ENCODE measurements around the gene DHRS7B. TPM values are rescaled to one million over a fixed set of nuclear protein-coding genes. Genes with fewer than 3 reads are reported as not detected.
"Not testable (repeated sequence)": the region's sequence is repeated elsewhere in the genome, so short reads cannot be mapped to it uniquely, and the experiment has no call there.

DHRS7B gene
- polyA plus RNA-seq, 1 donor from 2014 or later: 35.8 TPM

DNA sequence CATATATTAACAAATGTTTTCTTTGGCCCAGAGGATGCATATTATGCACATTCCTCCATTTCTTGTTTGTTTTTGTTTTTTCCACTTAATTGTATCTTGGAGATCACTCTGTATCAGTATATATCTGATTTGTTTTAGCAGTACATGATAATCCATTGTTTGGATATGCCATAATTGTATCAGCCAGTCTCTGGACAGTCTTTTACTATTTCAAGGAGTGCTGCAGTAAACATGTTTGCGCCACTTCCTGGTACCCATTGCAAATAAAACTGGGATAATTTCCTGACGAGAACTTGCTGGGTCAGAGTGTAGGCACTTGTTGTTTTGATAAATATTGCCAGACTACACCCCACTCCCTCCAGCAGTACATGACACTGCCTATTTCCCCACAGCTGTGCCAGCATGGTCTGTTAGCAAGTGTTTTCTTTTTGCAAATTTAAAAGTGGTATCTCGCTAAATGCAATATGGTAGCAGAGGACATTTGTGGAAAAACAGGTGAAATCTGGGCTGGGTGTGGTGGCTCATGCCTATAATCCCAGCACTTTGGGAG, 92.1 kb downstream of the DHRS7B start:
- Histone ChIP-seq H3K27me3 (ENCODE audit: insufficient read depth, low read depth, low read length) (no peaks in the 10 kb centered on the region), H2AFZ (ENCODE audit: low read depth, low read length) (no peak overlapping the region), H3K79me2 (replicated peaks; ENCODE audit: insufficient read depth, low read length) (no peaks in the 10 kb centered on the region), H3K9ac (ENCODE audit: low read length) (no peak overlapping the region), H3K9me3 (ENCODE audit: low read length) (peaks cover 6% of the 10 kb centered on the region), H4K20me1 (ENCODE audit: insufficient read depth) (no peaks in the 10 kb centered on the region), H3F3A (ENCODE audit: insufficient read depth, low read length, poor library complexity, severe bottlenecking) (no peaks in the 10 kb centered on the region), H3K4me3 (ENCODE audit: low read length) (no peak overlapping the region), H3K36me3 (ENCODE audit: insufficient read depth, low read length) (no peaks in the 10 kb centered on the region), H3K9me2 (ENCODE audit: insufficient read depth, low read length) (no peaks in the 10 kb centered on the region), H3K27ac (ENCODE audit: low read length) (no peak overlapping the region), H3K4me2 (ENCODE audit: low read length) (no peak overlapping the region)
- TF ChIP-seq EZH2 (IDR thresholded peaks at IDR 0.05; ENCODE audit: borderline replicate concordance, insufficient read depth, low read length, poor library complexity, severe bottlenecking) (no peak), MXI1 (conservative IDR thresholded peaks at IDR 0.05; ENCODE audit: poor library complexity, severe bottlenecking) (no peak), SMC3 (conservative IDR thresholded peaks at IDR 0.05; ENCODE audit: poor library complexity) (no peak)

DNA sequence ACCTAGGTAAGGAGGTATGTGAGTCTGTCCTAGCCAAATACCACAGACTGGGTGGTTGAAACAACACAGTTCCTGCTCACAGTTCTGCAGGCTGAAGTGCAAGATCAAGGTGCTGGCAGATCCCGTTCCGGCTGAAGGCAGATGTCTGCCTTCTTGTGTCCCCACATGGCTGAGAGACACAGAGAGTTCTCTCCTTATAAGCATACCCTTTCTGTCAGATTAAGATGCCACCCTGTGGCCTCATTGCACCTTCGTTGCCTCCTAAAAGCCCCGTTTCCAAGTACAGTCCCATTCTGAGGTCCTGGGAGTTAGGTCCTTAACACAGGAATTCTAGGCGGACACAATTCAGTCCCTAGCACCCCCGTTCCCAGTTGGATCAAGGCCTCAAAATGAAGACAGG, 96.3 kb downstream of the DHRS7B start:
- H3K9ac ChIP-seq (ENCODE audit: low read length): no peak overlapping the region
- no peak overlapping the region for H3K27ac ChIP-seq (ENCODE audit: low read length)
- no peak overlapping the region for H3K4me2 ChIP-seq (ENCODE audit: low read length)
- H3K9me2 ChIP-seq (ENCODE audit: insufficient read depth, low read length): no peaks in the 10 kb centered on the region
- peaks cover 6% of the 10 kb centered on the region for H3K9me3 ChIP-seq (ENCODE audit: low read length)
- no peak overlapping the region for H2AFZ ChIP-seq (ENCODE audit: low read depth, low read length)
- TF ChIP-seq, protein P1, sequence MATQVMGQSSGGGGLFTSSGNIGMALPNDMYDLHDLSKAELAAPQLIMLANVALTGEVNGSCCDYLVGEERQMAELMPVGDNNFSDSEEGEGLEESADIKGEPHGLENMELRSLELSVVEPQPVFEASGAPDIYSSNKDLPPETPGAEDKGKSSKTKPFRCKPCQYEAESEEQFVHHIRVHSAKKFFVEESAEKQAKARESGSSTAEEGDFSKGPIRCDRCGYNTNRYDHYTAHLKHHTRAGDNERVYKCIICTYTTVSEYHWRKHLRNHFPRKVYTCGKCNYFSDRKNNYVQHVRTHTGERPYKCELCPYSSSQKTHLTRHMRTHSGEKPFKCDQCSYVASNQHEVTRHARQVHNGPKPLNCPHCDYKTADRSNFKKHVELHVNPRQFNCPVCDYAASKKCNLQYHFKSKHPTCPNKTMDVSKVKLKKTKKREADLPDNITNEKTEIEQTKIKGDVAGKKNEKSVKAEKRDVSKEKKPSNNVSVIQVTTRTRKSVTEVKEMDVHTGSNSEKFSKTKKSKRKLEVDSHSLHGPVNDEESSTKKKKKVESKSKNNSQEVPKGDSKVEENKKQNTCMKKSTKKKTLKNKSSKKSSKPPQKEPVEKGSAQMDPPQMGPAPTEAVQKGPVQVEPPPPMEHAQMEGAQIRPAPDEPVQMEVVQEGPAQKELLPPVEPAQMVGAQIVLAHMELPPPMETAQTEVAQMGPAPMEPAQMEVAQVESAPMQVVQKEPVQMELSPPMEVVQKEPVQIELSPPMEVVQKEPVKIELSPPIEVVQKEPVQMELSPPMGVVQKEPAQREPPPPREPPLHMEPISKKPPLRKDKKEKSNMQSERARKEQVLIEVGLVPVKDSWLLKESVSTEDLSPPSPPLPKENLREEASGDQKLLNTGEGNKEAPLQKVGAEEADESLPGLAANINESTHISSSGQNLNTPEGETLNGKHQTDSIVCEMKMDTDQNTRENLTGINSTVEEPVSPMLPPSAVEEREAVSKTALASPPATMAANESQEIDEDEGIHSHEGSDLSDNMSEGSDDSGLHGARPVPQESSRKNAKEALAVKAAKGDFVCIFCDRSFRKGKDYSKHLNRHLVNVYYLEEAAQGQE (IDR thresholded peaks at IDR 0.05; ENCODE audit: borderline replicate concordance): no peak
- TF ChIP-seq MXI1 (conservative IDR thresholded peaks at IDR 0.05; ENCODE audit: poor library complexity, severe bottlenecking) (no peak), EP300 (conservative IDR thresholded peaks at IDR 0.05; ENCODE audit: poor library complexity, severe bottlenecking) (no peak), POLR2AphosphoS5 (IDR thresholded peaks at IDR 0.05) (no peak), CTCF (IDR thresholded peaks at IDR 0.05; ENCODE audit: poor library complexity, severe bottlenecking) (no peak), EZH2 (IDR thresholded peaks at IDR 0.05; ENCODE audit: borderline replicate concordance, insufficient read depth, low read length, poor library complexity, severe bottlenecking) (no peak), RAD21 (conservative IDR thresholded peaks at IDR 0.05) (no peak), TAF1 (IDR thresholded peaks at IDR 0.05; ENCODE audit: low read depth) (no peak), SMC3 (conservative IDR thresholded peaks at IDR 0.05; ENCODE audit: poor library complexity) (no peak)
- H3K36me3 ChIP-seq (ENCODE audit: insufficient read depth, low read length): no peaks in the 10 kb centered on the region
- H3F3A ChIP-seq (ENCODE audit: insufficient read depth, low read length, poor library complexity, severe bottlenecking): no peaks in the 10 kb centered on the region
- no peak overlapping the region for H3K4me3 ChIP-seq (ENCODE audit: low read length)
- no peaks in the 10 kb centered on the region for H4K20me1 ChIP-seq (ENCODE audit: insufficient read depth)
- H3K27me3 ChIP-seq (ENCODE audit: insufficient read depth, low read depth, low read length): no peaks in the 10 kb centered on the region
- H3K79me2 ChIP-seq (replicated peaks; ENCODE audit: insufficient read depth, low read length): no peaks in the 10 kb centered on the region

GRCh38 chr17:21227277-21227676, 100.5 kb downstream of the DHRS7B start:
- H3K36me3 ChIP-seq (ENCODE audit: insufficient read depth, low read length); H3K9me3 ChIP-seq (ENCODE audit: low read length); H3K9ac ChIP-seq (ENCODE audit: low read length); H4K20me1 ChIP-seq (ENCODE audit: insufficient read depth); H3F3A ChIP-seq (ENCODE audit: insufficient read depth, low read length, poor library complexity, severe bottlenecking); H3K9me2 ChIP-seq (ENCODE audit: insufficient read depth, low read length); H3K27me3 ChIP-seq (ENCODE audit: insufficient read depth, low read depth, low read length); H3K79me2 ChIP-seq (replicated peaks; ENCODE audit: insufficient read depth, low read length); H3K27ac ChIP-seq (ENCODE audit: low read length); H3K4me3 ChIP-seq (ENCODE audit: low read length); H3K4me2 ChIP-seq (ENCODE audit: low read length); H2AFZ ChIP-seq (ENCODE audit: low read depth, low read length): not testable (repeated sequence)
